PC-3 (cell line): Measurements from ENCODE around the gene SVOP. TPM values are rescaled to one million over a fixed set of nuclear protein-coding genes. Genes with fewer than 3 reads are reported as not detected.

ENCODE experiments used
- ATAC-seq: fragments of 200-7000 bp; cut with Tn5 transposase; 2 replicates; pipeline ENCODE4 v1.9.1; 2020; ENCODE audit warnings: mild to moderate bottlenecking, moderate library complexity
- BruUV-seq: library from RNA; stranded (reverse); fragments of 400-500 nt; replicated peaks from 2 replicates; lab custom pipeline; 2021; lab: Mats Ljungman, UMichigan
- CTCF ChIA-PET: fragments of 300-600 bp; sonication (Branson Sonifier 250); formaldehyde crosslinking; loops from one replicate; lab custom pipeline; 2022; ENCODE audit warnings: antibody characterized with exemption; lab: Charles Lee
- POLR2A ChIA-PET: fragments of 300-600 bp; sonication (Branson Sonifier 250); formaldehyde crosslinking; loops from one replicate; lab custom pipeline; 2022; ENCODE audit warnings: antibody characterized with exemption; ENCODE audit not compliant: unreplicated experiment; lab: Charles Lee
- DNase-seq: peaks from one replicate; pipeline ENCODE4 v3.0.0-alpha.2; 2015
- H2AFZ ChIP-seq: fragments of 300-600 bp; sonication (generic); 2 replicates; pipeline ENCODE4 v1.6.0; 2016; ENCODE audit warnings: antibody characterized with exemption, low read length
- H3F3A ChIP-seq: fragments of 300-600 bp; sonication (generic); one replicate; pipeline ENCODE4 v1.6.0; 2017; ENCODE audit warnings: antibody characterized with exemption, low read length, control low read depth, mild to moderate bottlenecking; ENCODE audit not compliant: unreplicated experiment
- H3K27ac ChIP-seq: fragments of 300-600 bp; sonication (generic); 2 replicates; pipeline ENCODE4 v1.5.1; 2016; ENCODE audit warnings: mild to moderate bottlenecking, low read length
- H3K27me3 ChIP-seq: fragments of 300-600 bp; sonication (generic); 2 replicates; pipeline ENCODE4 v1.6.1; 2016; ENCODE audit warnings: low read length, mixed read lengths
- H3K36me3 ChIP-seq: fragments of 300-600 bp; sonication (generic); 2 replicates; pipeline ENCODE4 v1.6.1; 2016; ENCODE audit warnings: low read depth, mixed run types, low read length, mixed read lengths
- H3K4me1 ChIP-seq: fragments of 300-600 bp; sonication (generic); 2 replicates; pipeline ENCODE4 v1.5.1; 2016; ENCODE audit warnings: low read length; ENCODE audit not compliant: insufficient read depth
- H3K4me2 ChIP-seq: fragments of 300-600 bp; sonication (generic); 2 replicates; pipeline ENCODE4 v1.6.0; 2016; ENCODE audit warnings: low read length
- H3K4me3 ChIP-seq: fragments of 300-600 bp; sonication (generic); 2 replicates; pipeline ENCODE4 v1.5.1; 2016; ENCODE audit warnings: mild to moderate bottlenecking, low read length, mixed read lengths
- H3K79me2 ChIP-seq: fragments of 300-600 bp; sonication (generic); 2 replicates; pipeline ENCODE4 v1.6.1; 2017; ENCODE audit warnings: low read length, mixed read lengths
- H3K9ac ChIP-seq: fragments of 300-600 bp; sonication (generic); 2 replicates; pipeline ENCODE4 v1.6.0; 2016; ENCODE audit warnings: mild to moderate bottlenecking, low read length
- H3K9me2 ChIP-seq: fragments of 300-600 bp; sonication (generic); replicated peaks from 2 replicates; pipeline ENCODE4 v1.6.1; 2016; ENCODE audit warnings: mixed run types, low read length, mixed read lengths
- H3K9me3 ChIP-seq: fragments of 300-600 bp; sonication (generic); 2 replicates; pipeline ENCODE4 v1.6.1; 2016; ENCODE audit warnings: low read length, mixed read lengths
- H4K20me1 ChIP-seq: fragments of 300-600 bp; sonication (generic); 2 replicates; pipeline ENCODE4 v1.6.1; 2016; ENCODE audit warnings: low read length, mixed read lengths
- CTCF ChIP-seq: fragments of 300-600 bp; sonication (generic); conservative IDR thresholded peaks from 2 replicates; pipeline ENCODE4 v1.5.1; 2017; ENCODE audit warnings: antibody characterized with exemption, low read depth, mild to moderate bottlenecking, low read length
- EZH2 ChIP-seq: fragments of 300-600 bp; sonication (generic); IDR thresholded peaks from one replicate; pipeline ENCODE4 v1.6.1; 2017; ENCODE audit warnings: antibody characterized with exemption, mild to moderate bottlenecking, low read length; ENCODE audit not compliant: unreplicated experiment
- EZH2phosphoT487 ChIP-seq: fragments of 300-600 bp; sonication (generic); IDR thresholded peaks from 2 replicates; pipeline ENCODE4 v1.6.1; 2018; ENCODE audit warnings: mild to moderate bottlenecking, antibody characterized with exemption, low read length, borderline replicate concordance
- intact Hi-C: fragments of 100-400 bp; cut with micrococcal nuclease; formaldehyde crosslinking; loops from 2 replicates; pipeline ENCODE4 v1.9.0; 2023
- total RNA-seq: library from RNA; depleted of rRNA; stranded (reverse); fragments of >200 nt; gene quantifications from 2 replicates; pipeline ENCODE4 v1.2.3, GENCODE V29; 2014

SVOP gene
- total RNA-seq, 1 experiment from 2014 or later: not detected

- no TSS peak for BruUV-seq
- Histone ChIP-seq H3K9ac (no peak overlapping the region), H2AFZ (no peak overlapping the region), H3K27me3 (peaks cover 62% of the 10 kb centered on the region), H3K36me3 (no peaks in the 10 kb centered on the region), H3K27ac (no peak overlapping the region), H3K9me3 (no peaks in the 10 kb centered on the region), H3K4me1 (no peaks in the 10 kb centered on the region), H3F3A (no peaks in the 10 kb centered on the region), H3K9me2 (no peaks in the 10 kb centered on the region), H3K4me3 (no peak overlapping the region), H3K79me2 (no peaks in the 10 kb centered on the region), H4K20me1 (no peaks in the 10 kb centered on the region), H3K4me2 (no peak overlapping the region)
- ATAC-seq (no peak), DNase-seq (no peak)
- intact Hi-C loops: loop anchor here (10.0 kb wide), 1 partner anchor 295 kb away; no protein-coding TSS in a partner anchor
- ChIA-PET POLR2A (no interaction called here), CTCF (no interaction called here)
- TF ChIP-seq CTCF (no peak), EZH2phosphoT487 (no peak), EZH2 (no peak)
Observed at GRCh38 chr12:108959748-108960655, 60.9 kb downstream of the SVOP start.

GRCh38 chr12:108955225-108955835, 65.5 kb downstream of the SVOP start:
- intact Hi-C loops: loop anchor here (10.0 kb wide), 1 partner anchor 291 kb away; no protein-coding TSS in a partner anchor
- Histone ChIP-seq H3K27me3 (peaks cover 42% of the 10 kb centered on the region), H2AFZ (no peak overlapping the region), H3K4me3 (no peak overlapping the region), H3K4me1 (no peaks in the 10 kb centered on the region), H3K9ac (no peak overlapping the region), H3F3A (no peaks in the 10 kb centered on the region), H3K27ac (no peak overlapping the region), H3K9me3 (no peaks in the 10 kb centered on the region), H3K79me2 (no peaks in the 10 kb centered on the region), H3K36me3 (no peaks in the 10 kb centered on the region), H4K20me1 (no peaks in the 10 kb centered on the region), H3K9me2 (no peaks in the 10 kb centered on the region), H3K4me2 (no peak overlapping the region)
- TF ChIP-seq CTCF (no peak), EZH2phosphoT487 (no peak), EZH2 (no peak)
- CTCF ChIA-PET: interaction anchor here (0.7 kb wide), 1 partner anchor 157 kb away, joined by 3 read pairs; no protein-coding TSS in a partner anchor
- POLR2A ChIA-PET: no interaction called here
- DNase-seq (peak; percentile 41), ATAC-seq (no peak; the same call in 1 of the 2 replicates)
- BruUV-seq: no TSS peak
